Naive thymus-derived CD4-positive, alpha-beta T cell (primary cell): ENCODE results near the gene FRMD4A. TPM values are rescaled to one million over a fixed set of nuclear protein-coding genes. Genes with fewer than 3 reads are reported as not detected.

Source experiments
- ATAC-seq: fragments of 150-1000 bp; cut with Tn5 transposase; 2 replicates; pipeline ENCODE4 v1.10.0; 2021; ENCODE audit warnings: mild to moderate bottlenecking, moderate library complexity
- CTCF ChIA-PET: fragments of 350-600 bp; sonication (Branson Sonifier 250); formaldehyde crosslinking; loops from one replicate; lab custom pipeline; 2021; ENCODE audit warnings: antibody characterized with exemption; lab: Charles Lee
- POLR2A ChIA-PET: fragments of 350-600 bp; sonication (Branson Sonifier 250); formaldehyde crosslinking; loops from one replicate; lab custom pipeline; 2021; ENCODE audit warnings: antibody characterized with exemption, inconsistent platforms; lab: Charles Lee
- DNase-seq, 9 donors: peaks; one replicate each; pipeline versions ENCODE4 v3.0.0 to v3.0.0-alpha.2; 2020 to 2022; ENCODE audit warnings: mixed read lengths in 1 of 9
- H3K27ac ChIP-seq: one replicate; pipeline ENCODE4 v1.7.0; 2013; ENCODE audit warnings: mild to moderate bottlenecking, low read depth, low read length, moderate library complexity
- H3K27me3 ChIP-seq, 2 donors: one replicate each; pipeline ENCODE4 v1.7.0; 2013; ENCODE audit warnings: low read length in 2 of 2, mild to moderate bottlenecking in 2 of 2, moderate library complexity in 2 of 2; ENCODE audit not compliant: control insufficient read depth in 2 of 2, insufficient read depth in 2 of 2
- H3K36me3 ChIP-seq, 3 experiments: 1 replicate in 2 of 3; 2 replicates in 1 of 3; pipeline ENCODE4 v1.7.0; 2013; ENCODE audit warnings: low read length in 3 of 3, mild to moderate bottlenecking in 3 of 3, moderate library complexity in 1 of 3; ENCODE audit not compliant: insufficient read depth in 3 of 3, control insufficient read depth in 2 of 3
- H3K4me1 ChIP-seq, 2 donors: one replicate each; pipeline ENCODE4 v1.7.0; 2013; ENCODE audit warnings: low read length in 2 of 2, mild to moderate bottlenecking in 2 of 2, moderate library complexity in 1 of 2; ENCODE audit not compliant: control insufficient read depth in 2 of 2, insufficient read depth in 2 of 2
- H3K4me3 ChIP-seq: 2 replicates; pipeline ENCODE4 v1.7.0; 2013; ENCODE audit warnings: mild to moderate bottlenecking, low read length
- H3K9me3 ChIP-seq, 3 experiments: 1 replicate in 2 of 3; 2 replicates in 1 of 3; pipeline ENCODE4 v1.7.0; 2013; ENCODE audit warnings: low read length in 3 of 3; ENCODE audit not compliant: control insufficient read depth in 2 of 3
- H3K27ac Mint-ChIP-seq, 9 donors: one replicate each; pipeline ENCODE4 v1.8.0; 2020 to 2022; ENCODE audit warnings: mixed read lengths in 9 of 9, mild to moderate bottlenecking in 8 of 9, moderate library complexity in 5 of 9, inconsistent platforms in 2 of 9
- H3K27me3 Mint-ChIP-seq, 5 donors: one replicate each; pipeline ENCODE4 v1.8.0; 2021 to 2022; ENCODE audit warnings: mixed read lengths in 5 of 5, mild to moderate bottlenecking in 1 of 5
- H3K36me3 Mint-ChIP-seq, 5 donors: one replicate each; pipeline ENCODE4 v1.8.0; 2020 to 2022; ENCODE audit warnings: mixed read lengths in 5 of 5, mild to moderate bottlenecking in 3 of 5, inconsistent platforms in 1 of 5
- H3K4me1 Mint-ChIP-seq, 7 donors: one replicate each; pipeline ENCODE4 v1.8.0; 2020 to 2022; ENCODE audit warnings: mixed read lengths in 7 of 7, mild to moderate bottlenecking in 3 of 7, inconsistent platforms in 1 of 7
- H3K4me3 Mint-ChIP-seq, 10 donors: one replicate each; pipeline ENCODE4 v1.8.0; 2020 to 2022; ENCODE audit warnings: mild to moderate bottlenecking in 10 of 10, mixed read lengths in 10 of 10, moderate library complexity in 6 of 10, inconsistent platforms in 2 of 10
- H3K9me3 Mint-ChIP-seq, 11 donors: one replicate each; pipeline ENCODE4 v1.8.0; 2020 to 2022; ENCODE audit warnings: mixed read lengths in 11 of 11, mild to moderate bottlenecking in 4 of 11, inconsistent platforms in 1 of 11, moderate library complexity in 1 of 11
- intact Hi-C, 2 donors: fragments of 100-400 bp; cut with micrococcal nuclease; formaldehyde crosslinking; loops; one replicate each; pipeline ENCODE4 v1.15.1; 2023
- polyA plus RNA-seq, 2 donors: library from polyadenylated mRNA; unstranded; fragments of 300-500 nt; fragmentation: Illumina TruSeq; gene quantifications; one replicate each; pipeline ENCODE4 v1.2.3, GENCODE V29; 2021
- total RNA-seq, 6 experiments: library from RNA in 5 of 6; stranded (reverse) in 5 of 6; gene quantifications; 1 replicate in 5 of 6; 2 replicates in 1 of 6; pipeline ENCODE4 v1.2.3 and lab custom pipeline; 2021 to 2026

Gene FRMD4A
- total and polyA plus RNA-seq, 7 experiments from 2014 or later: 0.10 to 3.1 (median 0.62) TPM

GRCh38 chr10:13629116-13629515 lies 701.6 kb downstream of the FRMD4A start:
- H3K36me3 Mint-ChIP-seq: peaks cover 9 to 46% (median 15%) of the 10 kb centered on the region in 5 donors
- H3K36me3 ChIP-seq: peaks cover 0 to 58% (median 0%) of the 10 kb centered on the region in 3 experiments
- ChIA-PET CTCF (no interaction called here), POLR2A (no interaction called here)
- no peak for DNase-seq
- no peaks in the 10 kb centered on the region for H3K4me1 ChIP-seq
- no peak overlapping the region for H3K4me3 Mint-ChIP-seq
- H3K4me3 ChIP-seq: no peak overlapping the region
- peaks cover 0 to 4% (median 0%) of the 10 kb centered on the region in 7 donors for H3K4me1 Mint-ChIP-seq
- no peaks in the 10 kb centered on the region for H3K27me3 ChIP-seq
- no peak overlapping the region for H3K27ac Mint-ChIP-seq
- H3K9me3 Mint-ChIP-seq: no peaks in the 10 kb centered on the region
- no peak for ATAC-seq
- no peak overlapping the region for H3K27ac ChIP-seq
- H3K27me3 Mint-ChIP-seq: no peaks in the 10 kb centered on the region
- intact Hi-C loops: no loop called here
- H3K9me3 ChIP-seq: no peaks in the 10 kb centered on the region

- H3K27me3 ChIP-seq: no peaks in the 10 kb centered on the region
- Mint-ChIP-seq H3K9me3 (no peaks in the 10 kb centered on the region), H3K4me3 (no peak overlapping the region), H3K36me3 (peaks cover 8 to 46% (median 15%) of the 10 kb centered on the region in 5 donors), H3K27ac (no peak overlapping the region), H3K27me3 (no peaks in the 10 kb centered on the region), H3K4me1 (peaks cover 0 to 3% (median 0%) of the 10 kb centered on the region in 7 donors)
- ChIA-PET CTCF (no interaction called here), POLR2A (no interaction called here)
- no peaks in the 10 kb centered on the region for H3K4me1 ChIP-seq
- H3K9me3 ChIP-seq: no peaks in the 10 kb centered on the region
- H3K4me3 ChIP-seq: no peak overlapping the region
- DNase-seq (no peak), ATAC-seq (no peak)
- intact Hi-C loops: no loop called here
- peaks cover 0 to 55% (median 0%) of the 10 kb centered on the region in 3 experiments for H3K36me3 ChIP-seq
- no peak overlapping the region for H3K27ac ChIP-seq
These were observed 702.1 kb downstream of the FRMD4A start for GRCh38 chr10:13628661-13629060.

GRCh38 chr10:13627459-13628310 lies 703.0 kb downstream of the FRMD4A start:
- H3K4me3 Mint-ChIP-seq: no peak overlapping the region
- Histone ChIP-seq H3K36me3 (peaks cover 0 to 47% (median 0%) of the 10 kb centered on the region in 3 experiments), H3K4me1 (no peaks in the 10 kb centered on the region), H3K27me3 (no peaks in the 10 kb centered on the region), H3K27ac (no peak overlapping the region), H3K4me3 (no peak overlapping the region), H3K9me3 (no peaks in the 10 kb centered on the region)
- H3K9me3 Mint-ChIP-seq: no peaks in the 10 kb centered on the region
- CTCF ChIA-PET: no interaction called here
- no peaks in the 10 kb centered on the region for H3K4me1 Mint-ChIP-seq
- POLR2A ChIA-PET: no interaction called here
- ATAC-seq (no peak), DNase-seq (no peak)
- intact Hi-C loops: no loop called here
- H3K27me3 Mint-ChIP-seq: no peaks in the 10 kb centered on the region
- peaks cover 6 to 39% (median 12%) of the 10 kb centered on the region in 5 donors for H3K36me3 Mint-ChIP-seq
- no peak overlapping the region for H3K27ac Mint-ChIP-seq

- ChIA-PET POLR2A (no interaction called here), CTCF (no interaction called here)
- Mint-ChIP-seq H3K9me3 (no peaks in the 10 kb centered on the region), H3K27ac (no peak overlapping the region), H3K4me1 (no peaks in the 10 kb centered on the region), H3K27me3 (no peaks in the 10 kb centered on the region), H3K36me3 (peaks cover 0 to 38% (median 4%) of the 10 kb centered on the region in 5 donors), H3K4me3 (no peak overlapping the region)
- no peak for ATAC-seq
- Histone ChIP-seq H3K27me3 (no peaks in the 10 kb centered on the region), H3K4me1 (no peaks in the 10 kb centered on the region), H3K36me3 (peaks cover 0 to 33% (median 0%) of the 10 kb centered on the region in 3 experiments), H3K9me3 (no peaks in the 10 kb centered on the region), H3K27ac (no peak overlapping the region), H3K4me3 (no peak overlapping the region)
- intact Hi-C loops: no loop called here
- DNase-seq: no peak
These were observed 706.1 kb downstream of the FRMD4A start for GRCh38 chr10:13624630-13625029.

GRCh38 chr10:13621931-13622330 lies 708.8 kb downstream of the FRMD4A start:
- H3K36me3 Mint-ChIP-seq: peaks cover 5 to 53% (median 23%) of the 10 kb centered on the region in 5 donors
- intact Hi-C loops: no loop called here
- ATAC-seq: no peak
- H3K27ac ChIP-seq: no peak overlapping the region
- no peaks in the 10 kb centered on the region for H3K27me3 Mint-ChIP-seq
- no peaks in the 10 kb centered on the region for H3K9me3 ChIP-seq
- H3K9me3 Mint-ChIP-seq: no peaks in the 10 kb centered on the region
- no peaks in the 10 kb centered on the region for H3K4me1 ChIP-seq
- no peak overlapping the region for H3K27ac Mint-ChIP-seq
- peaks cover 0 to 41% (median 11%) of the 10 kb centered on the region in 3 experiments for H3K36me3 ChIP-seq
- POLR2A ChIA-PET: no interaction called here
- no peak overlapping the region for H3K4me3 ChIP-seq
- no peaks in the 10 kb centered on the region for H3K27me3 ChIP-seq
- CTCF ChIA-PET: no interaction called here
- no peak overlapping the region for H3K4me3 Mint-ChIP-seq
- H3K4me1 Mint-ChIP-seq: no peaks in the 10 kb centered on the region
- DNase-seq: no peak

GRCh38 chr10:13617116-13617515 lies 713.6 kb downstream of the FRMD4A start:
- no peaks in the 10 kb centered on the region for H3K9me3 Mint-ChIP-seq
- H3K4me3 ChIP-seq: no peak overlapping the region
- ChIA-PET POLR2A (no interaction called here), CTCF (interaction anchor here (0.5 kb wide), 1 partner anchor 1001 kb away, joined by 4 read pairs; no protein-coding TSS in a partner anchor)
- no peaks in the 10 kb centered on the region for H3K27me3 Mint-ChIP-seq
- intact Hi-C loops: no loop called here
- H3K27ac Mint-ChIP-seq: no peak overlapping the region
- H3K27ac ChIP-seq: no peak overlapping the region
- no peak for DNase-seq
- peaks cover 0 to 8% (median 0%) of the 10 kb centered on the region in 7 donors for H3K4me1 Mint-ChIP-seq
- peaks cover 11 to 76% (median 50%) of the 10 kb centered on the region in 5 donors for H3K36me3 Mint-ChIP-seq
- H3K9me3 ChIP-seq: no peaks in the 10 kb centered on the region
- no peaks in the 10 kb centered on the region for H3K27me3 ChIP-seq
- H3K4me3 Mint-ChIP-seq: no peak overlapping the region
- no peaks in the 10 kb centered on the region for H3K4me1 ChIP-seq
- no peak for ATAC-seq
- peaks cover 0 to 77% (median 19%) of the 10 kb centered on the region in 3 experiments for H3K36me3 ChIP-seq
